CD4-positive, alpha-beta T cell treated with Interleukin-1 beta for 1 hour (primary cell): ENCODE measurements around the gene ZBTB17.

Source experiments
- DNase-seq, 2 donors: peaks; one replicate each; pipeline ENCODE4 v3.0.0-alpha.2; 2020 to 2022

Gene ZBTB17

GRCh38 chr1:15946571-15947381 lies 29.1 kb downstream of the ZBTB17 start:
- no peak for DNase-seq

- DNase-seq = no peak
Observed at GRCh38 chr1:15945832-15946448, 30.0 kb downstream of the ZBTB17 start.

- DNase-seq = no peak
Observed at GRCh38 chr1:15945011-15945831, 30.7 kb downstream of the ZBTB17 start.

- no peak for DNase-seq
Observed at GRCh38 chr1:15944308-15945010, 31.4 kb downstream of the ZBTB17 start.

- DNase-seq = no peak
Observed at GRCh38 chr1:15943992-15944307, 32.0 kb downstream of the ZBTB17 start.

GRCh38 chr1:15943328-15943991 lies 32.4 kb downstream of the ZBTB17 start:
- no peak for DNase-seq

GRCh38 chr1:15942661-15943327 lies 33.1 kb downstream of the ZBTB17 start:
- no peak for DNase-seq

- DNase-seq = no peak
Observed at GRCh38 chr1:15941899-15942660, 33.8 kb downstream of the ZBTB17 start.

GRCh38 chr1:15941044-15941840 lies 34.7 kb downstream of the ZBTB17 start:
- DNase-seq = no peak

GRCh38 chr1:15940110-15941043 lies 35.5 kb downstream of the ZBTB17 start:
- DNase-seq = no peak

GRCh38 chr1:15939181-15940109 lies 36.5 kb downstream of the ZBTB17 start:
- DNase-seq = no peak

- no peak for DNase-seq
Observed at GRCh38 chr1:15938628-15939161, 37.2 kb downstream of the ZBTB17 start.

GRCh38 chr1:15937706-15938168 lies 38.2 kb downstream of the ZBTB17 start:
- no peak for DNase-seq

- DNase-seq = no peak
Observed at GRCh38 chr1:15937146-15937545, 38.8 kb downstream of the ZBTB17 start.

- DNase-seq = no peak
Observed at GRCh38 chr1:15936025-15936424, 39.9 kb downstream of the ZBTB17 start.

GRCh38 chr1:15935056-15935950 lies 40.6 kb downstream of the ZBTB17 start:
- DNase-seq = no peak
